NCI-H82 treated with DMSO at 0.1 percent for 48 hours (cell line): ENCODE measurements around the gene ARMC9.
"Not testable (repeated sequence)": the region's sequence is repeated elsewhere in the genome, so short reads cannot be mapped to it uniquely, and the experiment has no call there.

ENCODE experiments used
- DNase-seq: peaks from one replicate; lab custom pipeline; 2025; ENCODE audit not compliant: unreplicated experiment; lab: John Stamatoyannopoulos, UW

ARMC9 gene

DNA sequence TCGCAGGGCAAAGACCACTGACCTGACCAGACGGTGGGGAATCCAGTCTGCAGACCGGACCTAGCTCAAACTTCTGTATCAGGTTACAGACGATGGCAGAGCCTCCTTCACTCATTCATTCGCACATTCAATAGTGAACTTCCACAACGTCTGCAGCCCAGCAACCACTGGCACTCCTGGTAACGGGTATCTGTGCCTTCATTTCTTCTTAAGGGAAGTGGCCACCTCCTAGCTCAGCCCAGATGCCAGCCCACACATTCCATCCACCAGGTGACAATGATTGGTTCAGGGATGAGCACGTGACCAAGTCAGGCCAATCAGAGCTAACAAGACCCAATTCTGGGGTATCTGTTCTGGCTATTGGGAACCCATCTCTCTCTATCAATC, 15.9 kb upstream of the ARMC9 start:
- DNase-seq, result peak; percentile 58

- DNase-seq, result no peak
These were observed 14.6 kb upstream of the ARMC9 start for GRCh38 chr2:231183851-231184250.

DNA sequence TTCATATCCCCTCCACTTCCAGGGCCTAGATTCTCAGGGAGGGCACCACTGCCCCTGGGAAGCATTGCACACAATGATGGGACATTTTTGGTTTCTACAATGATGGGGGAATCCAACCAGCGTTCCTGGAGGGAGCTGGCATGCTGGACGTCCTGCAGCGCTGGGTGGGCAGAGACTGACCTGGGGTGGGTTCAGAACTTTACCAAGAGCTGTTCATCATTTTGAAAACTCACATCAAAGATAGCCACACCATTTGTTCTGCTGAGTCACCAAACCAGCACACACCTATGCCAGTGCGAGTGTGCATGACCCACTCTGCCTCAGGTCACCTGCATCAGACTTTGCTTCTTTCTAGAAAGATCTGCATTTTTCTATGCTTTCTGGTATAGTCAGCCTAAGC, 14.1 kb upstream of the ARMC9 start:
- no peak for DNase-seq

- DNase-seq, result no peak
These were observed 13.2 kb upstream of the ARMC9 start for GRCh38 chr2:231185050-231185725.

GRCh38 chr2:231185886-231186285, 12.5 kb upstream of the ARMC9 start:
- DNase-seq, result no peak

DNA sequence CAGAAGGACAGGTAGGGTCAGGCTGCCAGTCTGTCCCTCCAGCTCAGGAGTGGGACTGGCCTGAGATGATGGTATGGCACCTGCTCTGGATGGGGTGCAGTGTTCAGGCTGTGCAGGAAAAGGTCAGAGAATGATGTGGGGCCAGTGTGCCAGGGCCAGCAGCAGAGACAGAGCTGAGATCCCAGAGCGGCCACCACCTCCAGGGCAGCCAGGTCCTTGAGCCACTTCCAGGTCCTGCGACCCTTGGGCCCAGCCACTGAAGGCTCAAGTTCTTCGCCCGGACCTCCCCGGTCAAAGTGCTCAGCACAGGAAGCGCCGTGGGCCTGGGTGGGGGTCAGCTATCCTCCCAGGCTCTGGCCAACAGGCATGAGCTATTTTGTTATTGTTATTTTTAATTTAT, 12.1 kb upstream of the ARMC9 start:
- no peak for DNase-seq

- DNase-seq, result no peak
These were observed 10.5 kb upstream of the ARMC9 start for GRCh38 chr2:231187736-231188505.

GRCh38 chr2:231188506-231189170, 9.8 kb upstream of the ARMC9 start:
- DNase-seq, result no peak

- DNase-seq, result no peak
These were observed 9.3 kb upstream of the ARMC9 start for GRCh38 chr2:231189171-231189530.

GRCh38 chr2:231189571-231190495, 8.6 kb upstream of the ARMC9 start:
- DNase-seq, result no peak

- DNase-seq, result no peak
These were observed 7.8 kb upstream of the ARMC9 start for GRCh38 chr2:231190531-231191197.

- peak; percentile 67 for DNase-seq
These were observed 6.2 kb upstream of the ARMC9 start for GRCh38 chr2:231191896-231192872.

- DNase-seq, result no peak
These were observed 5.2 kb upstream of the ARMC9 start for GRCh38 chr2:231193216-231193615.

DNA sequence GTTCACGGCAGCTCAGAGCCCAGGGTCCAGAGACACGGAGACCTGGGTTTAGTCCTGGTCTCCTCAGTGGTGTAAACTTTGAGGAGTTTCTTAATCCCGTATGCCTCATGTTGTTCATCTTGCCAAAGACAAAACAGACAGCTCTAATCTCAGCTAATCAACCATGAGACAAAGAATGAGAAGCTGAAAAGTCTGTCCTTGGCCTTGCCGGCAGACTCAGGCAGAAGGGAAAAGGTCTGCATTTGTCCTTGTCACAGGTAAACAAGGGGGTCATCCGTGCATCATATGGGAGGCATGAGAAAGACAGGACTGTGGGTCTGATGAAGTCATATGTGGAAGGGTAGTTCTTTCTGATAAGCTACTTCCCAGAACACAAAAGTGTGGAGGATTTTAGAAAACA, 1.8 kb upstream of the ARMC9 start:
- no peak for DNase-seq

DNA sequence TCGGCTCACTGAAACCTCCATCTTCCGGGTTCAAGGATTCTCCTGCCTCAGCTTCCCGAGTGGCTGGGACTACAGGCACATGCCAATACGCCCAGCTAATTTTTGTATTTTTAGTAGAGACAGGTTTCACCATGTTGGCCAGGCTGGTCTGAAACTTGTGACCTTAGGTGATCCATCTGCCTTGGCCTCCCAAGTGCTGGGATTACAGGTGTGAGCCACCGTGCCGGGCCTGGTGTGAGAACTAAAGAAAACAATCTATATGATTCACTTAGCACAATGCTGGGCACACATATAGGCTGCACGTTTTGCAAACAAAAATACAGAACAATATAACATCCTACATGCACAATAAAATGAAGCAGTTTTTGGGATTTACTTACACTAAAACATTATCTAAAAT, 1.2 kb upstream of the ARMC9 start:
- DNase-seq, result not testable (repeated sequence)

GRCh38 chr2:231197706-231198290, 633 bp upstream of the ARMC9 start:
- no peak for DNase-seq

DNA sequence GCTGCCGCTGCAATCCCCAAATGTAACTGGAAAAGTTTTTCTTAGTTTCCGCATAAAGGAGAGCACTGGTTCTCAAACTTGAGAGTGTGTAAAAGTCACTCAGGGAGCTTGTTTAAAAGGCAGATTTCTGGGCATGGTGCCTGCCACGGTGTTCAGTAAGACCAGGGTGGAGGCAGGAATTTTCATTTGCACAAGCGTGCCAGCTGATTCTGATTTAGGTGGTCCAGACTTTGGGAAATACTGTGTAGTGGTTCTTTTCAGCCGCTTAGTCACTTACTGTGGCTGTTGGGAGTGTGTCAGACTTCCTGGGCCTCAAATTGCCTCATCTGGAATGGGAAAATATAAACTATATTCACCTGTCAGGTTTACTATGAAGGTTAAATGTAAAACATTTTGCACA, 788 bp downstream of the ARMC9 start:
- DNase-seq, result no peak

DNA sequence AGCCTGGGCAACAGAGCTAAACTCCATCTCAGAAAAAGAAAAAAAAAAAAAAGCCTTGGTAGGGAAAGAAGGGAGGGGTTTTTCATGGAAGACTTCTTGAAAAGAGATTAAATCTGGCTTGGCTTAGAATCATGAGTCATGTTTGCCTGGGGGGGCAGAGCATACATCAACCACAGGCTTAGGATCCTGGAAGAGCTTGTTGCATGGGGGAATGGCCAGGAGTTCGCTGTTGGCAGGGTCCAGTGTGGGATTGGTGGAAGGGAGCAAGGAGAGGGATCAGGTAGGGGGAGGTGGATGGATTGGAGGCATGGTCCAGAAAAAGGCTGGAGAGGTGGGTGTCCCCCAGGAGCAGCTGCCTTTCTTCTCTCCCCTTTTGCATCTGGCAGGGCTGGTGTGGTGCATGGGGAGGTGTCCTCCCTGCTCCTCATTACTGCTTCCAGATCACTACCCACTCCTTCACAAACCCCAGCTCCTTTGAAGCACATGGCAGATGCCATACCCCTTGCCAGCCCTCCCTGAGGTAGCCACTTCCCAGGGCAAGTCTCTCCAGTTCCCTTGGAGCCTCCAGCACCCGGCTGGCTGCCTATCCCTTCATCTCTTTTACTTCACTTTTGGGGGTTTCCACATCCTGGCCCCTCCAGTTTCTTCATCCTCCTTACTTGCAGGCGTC, 2.5 kb downstream of the ARMC9 start:
- DNase-seq, result peak; percentile 30

GRCh38 chr2:231201475-231201814, 3.0 kb downstream of the ARMC9 start:
- peak; percentile 37 for DNase-seq
